Measurements from ENCODE around the gene MRPS18C. TPM values are rescaled to one million over a fixed set of nuclear protein-coding genes. Genes with fewer than 3 reads are reported as not detected.

Gene MRPS18C
- polyA plus RNA-seq, 2 of the 4 experiments (the other 2 are of a cell fraction): 67.4 to 132 TPM

DNA sequence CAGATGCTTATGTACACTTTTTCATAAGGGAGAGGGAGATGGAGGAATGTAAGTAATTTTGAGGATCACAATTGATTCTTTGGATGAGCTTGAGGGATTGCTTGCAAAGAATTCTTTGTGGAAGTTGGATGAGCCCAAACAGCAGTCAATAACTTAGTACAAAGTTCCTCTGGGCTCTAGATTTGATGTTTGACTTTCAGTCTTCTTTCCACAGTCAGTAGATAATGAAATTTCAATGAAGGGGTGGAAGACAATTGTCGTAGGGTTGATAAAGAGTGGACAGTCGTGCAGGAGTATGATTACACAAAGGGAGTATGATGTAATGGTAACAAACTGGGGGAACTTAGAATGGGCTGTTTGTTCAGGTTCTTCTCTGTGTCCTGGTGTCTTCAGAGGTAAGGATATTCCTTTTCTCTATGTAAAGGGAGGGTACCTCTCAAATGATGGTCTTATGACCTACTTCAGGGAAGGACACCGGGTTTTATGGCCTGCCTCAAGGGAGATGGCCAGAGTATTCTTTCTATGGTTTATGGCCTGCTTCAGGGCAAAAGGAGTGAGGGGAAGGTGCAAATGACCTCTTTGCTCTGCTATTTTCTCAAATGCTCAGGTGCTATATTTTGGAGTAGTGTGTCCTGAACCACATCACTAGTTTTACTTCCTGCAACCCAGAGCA lies 30.7 kb downstream of the MRPS18C start:
- FAIRE-seq (no peak), DNase-seq (ENCODE audit: low read depth in 1 of 2, low spot score in 1 of 2) (no peak), ATAC-seq (no peak)
- 84% methylated on average over 3 of the region's 3 CpGs for WGBS (ENCODE audit: missing lambda C conversion rate)
- ChIA-PET CTCF (interaction anchor here (1.1 kb wide), 1 partner anchor 158 kb away, joined by 5 read pairs; no protein-coding TSS in a partner anchor), POLR2A (no interaction called here)
- Histone ChIP-seq H3K9me3 (no peaks in the 10 kb centered on the region), H3K27ac (no peak overlapping the region), H3K4me1 (peaks cover 12% of the 10 kb centered on the region; the same call in 2 of the 3 replicates), H3K4me2 (no peak overlapping the region), H3K4me3 (no peak overlapping the region)
- TF ChIP-seq HOXB5 (CRISPR knock-in tag; IDR thresholded peaks at IDR 0.05) (no peak), HDAC2 (IDR thresholded peaks at IDR 0.05) (no peak), RAD21 (conservative IDR thresholded peaks at IDR 0.05 in 1 of 2, IDR thresholded peaks at IDR 0.05 in 1 of 2) (no peak), EP300 (IDR thresholded peaks at IDR 0.05) (no peak), ZFP36 (IDR thresholded peaks at IDR 0.05; ENCODE audit: borderline replicate concordance, partially characterized antibody) (no peak), JUN (IDR thresholded peaks at IDR 0.05) (no peak), FOSB (CRISPR knock-in tag; IDR thresholded peaks at IDR 0.05) (no peak), RCOR1 (IDR thresholded peaks at IDR 0.05; ENCODE audit: low read depth, low read length) (no peak)
- TF ChIP-seq, protein P1, sequence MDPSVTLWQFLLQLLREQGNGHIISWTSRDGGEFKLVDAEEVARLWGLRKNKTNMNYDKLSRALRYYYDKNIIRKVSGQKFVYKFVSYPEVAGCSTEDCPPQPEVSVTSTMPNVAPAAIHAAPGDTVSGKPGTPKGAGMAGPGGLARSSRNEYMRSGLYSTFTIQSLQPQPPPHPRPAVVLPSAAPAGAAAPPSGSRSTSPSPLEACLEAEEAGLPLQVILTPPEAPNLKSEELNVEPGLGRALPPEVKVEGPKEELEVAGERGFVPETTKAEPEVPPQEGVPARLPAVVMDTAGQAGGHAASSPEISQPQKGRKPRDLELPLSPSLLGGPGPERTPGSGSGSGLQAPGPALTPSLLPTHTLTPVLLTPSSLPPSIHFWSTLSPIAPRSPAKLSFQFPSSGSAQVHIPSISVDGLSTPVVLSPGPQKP (IDR thresholded peaks at IDR 0.05; ENCODE audit: low read depth, low read length): no peak
- TF ChIP-seq, protein P2, sequence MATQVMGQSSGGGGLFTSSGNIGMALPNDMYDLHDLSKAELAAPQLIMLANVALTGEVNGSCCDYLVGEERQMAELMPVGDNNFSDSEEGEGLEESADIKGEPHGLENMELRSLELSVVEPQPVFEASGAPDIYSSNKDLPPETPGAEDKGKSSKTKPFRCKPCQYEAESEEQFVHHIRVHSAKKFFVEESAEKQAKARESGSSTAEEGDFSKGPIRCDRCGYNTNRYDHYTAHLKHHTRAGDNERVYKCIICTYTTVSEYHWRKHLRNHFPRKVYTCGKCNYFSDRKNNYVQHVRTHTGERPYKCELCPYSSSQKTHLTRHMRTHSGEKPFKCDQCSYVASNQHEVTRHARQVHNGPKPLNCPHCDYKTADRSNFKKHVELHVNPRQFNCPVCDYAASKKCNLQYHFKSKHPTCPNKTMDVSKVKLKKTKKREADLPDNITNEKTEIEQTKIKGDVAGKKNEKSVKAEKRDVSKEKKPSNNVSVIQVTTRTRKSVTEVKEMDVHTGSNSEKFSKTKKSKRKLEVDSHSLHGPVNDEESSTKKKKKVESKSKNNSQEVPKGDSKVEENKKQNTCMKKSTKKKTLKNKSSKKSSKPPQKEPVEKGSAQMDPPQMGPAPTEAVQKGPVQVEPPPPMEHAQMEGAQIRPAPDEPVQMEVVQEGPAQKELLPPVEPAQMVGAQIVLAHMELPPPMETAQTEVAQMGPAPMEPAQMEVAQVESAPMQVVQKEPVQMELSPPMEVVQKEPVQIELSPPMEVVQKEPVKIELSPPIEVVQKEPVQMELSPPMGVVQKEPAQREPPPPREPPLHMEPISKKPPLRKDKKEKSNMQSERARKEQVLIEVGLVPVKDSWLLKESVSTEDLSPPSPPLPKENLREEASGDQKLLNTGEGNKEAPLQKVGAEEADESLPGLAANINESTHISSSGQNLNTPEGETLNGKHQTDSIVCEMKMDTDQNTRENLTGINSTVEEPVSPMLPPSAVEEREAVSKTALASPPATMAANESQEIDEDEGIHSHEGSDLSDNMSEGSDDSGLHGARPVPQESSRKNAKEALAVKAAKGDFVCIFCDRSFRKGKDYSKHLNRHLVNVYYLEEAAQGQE (IDR thresholded peaks at IDR 0.05): no peak

DNA sequence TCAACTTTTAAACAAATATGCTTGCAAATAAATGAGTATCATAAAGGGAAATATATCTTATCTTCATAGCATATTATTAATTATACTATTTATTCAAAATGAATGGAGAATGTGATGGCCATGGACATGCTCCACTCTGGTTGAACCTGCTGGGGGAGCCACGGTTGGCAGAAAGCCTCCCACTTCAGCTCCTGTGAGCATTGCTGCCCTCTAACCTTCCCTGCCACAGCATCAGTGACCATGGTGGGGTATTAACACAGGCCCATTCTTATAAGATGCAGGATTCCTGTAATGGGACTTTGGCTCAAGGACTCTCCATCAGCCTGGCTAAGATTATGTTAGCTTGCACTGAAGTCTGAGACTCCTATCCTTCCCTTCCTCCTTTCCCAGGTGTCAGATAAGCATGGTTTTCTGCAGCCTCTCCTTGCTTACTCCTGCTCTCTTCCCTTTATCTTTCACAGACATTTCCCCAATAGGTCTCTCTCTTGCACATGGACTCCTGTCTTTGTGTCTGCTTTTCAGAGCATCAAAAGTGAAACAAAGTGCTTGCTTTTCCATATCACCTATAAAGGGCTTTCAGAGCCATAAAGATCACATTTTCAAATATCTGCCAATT lies 34.0 kb downstream of the MRPS18C start:
- Histone ChIP-seq H3K27ac (no peak overlapping the region), H3K4me1 (peaks cover 7% of the 10 kb centered on the region; the same call in 1 of the 3 replicates), H3K4me3 (no peak overlapping the region), H3K4me2 (no peak overlapping the region), H3K9me3 (no peaks in the 10 kb centered on the region)
- WGBS (ENCODE audit: missing lambda C conversion rate): 33% methylated on average over 1 of the region's 1 CpG
- DNase-seq (ENCODE audit: low read depth in 1 of 2, low spot score in 1 of 2): no peak
- FAIRE-seq: no peak
- ChIA-PET CTCF (interaction anchor here (1.0 to 2.1 kb wide), 4 partner anchors 93 to 157 kb away, joined by 3 to 9 read pairs (median 4); no protein-coding TSS in a partner anchor), POLR2A (no interaction called here)
- TF ChIP-seq ZC3H11A (IDR thresholded peaks at IDR 0.05) (no peak), NFE2L2 (conservative IDR thresholded peaks at IDR 0.05; ENCODE audit: low read length) (no peak), JUNB (IDR thresholded peaks at IDR 0.05) (no peak), NR3C1 (IDR thresholded peaks at IDR 0.05) (no peak), CEBPB (IDR thresholded peaks at IDR 0.05) (no peak), NPAS2 (CRISPR knock-in tag; IDR thresholded peaks at IDR 0.05; ENCODE audit: borderline replicate concordance) (no peak), FOXS1 (CRISPR knock-in tag; IDR thresholded peaks at IDR 0.05) (no peak), RAD21 (conservative IDR thresholded peaks at IDR 0.05 in 1 of 2, IDR thresholded peaks at IDR 0.05 in 1 of 2) (no peak), ZSCAN20 (CRISPR knock-in tag; IDR thresholded peaks at IDR 0.05) (no peak), KDM1A (IDR thresholded peaks at IDR 0.05; ENCODE audit: low read depth) (no peak), CHD4 (IDR thresholded peaks at IDR 0.05; ENCODE audit: borderline replicate concordance) (no peak), CBX2 (IDR thresholded peaks at IDR 0.05; ENCODE audit: borderline replicate concordance, low read depth) (no peak), JUN (IDR thresholded peaks at IDR 0.05) (no peak), HDAC2 (IDR thresholded peaks at IDR 0.05) (no peak), EHF (CRISPR knock-in tag; IDR thresholded peaks at IDR 0.05) (no peak), FOSB (CRISPR knock-in tag; IDR thresholded peaks at IDR 0.05) (no peak)
- TF ChIP-seq, protein P3, sequence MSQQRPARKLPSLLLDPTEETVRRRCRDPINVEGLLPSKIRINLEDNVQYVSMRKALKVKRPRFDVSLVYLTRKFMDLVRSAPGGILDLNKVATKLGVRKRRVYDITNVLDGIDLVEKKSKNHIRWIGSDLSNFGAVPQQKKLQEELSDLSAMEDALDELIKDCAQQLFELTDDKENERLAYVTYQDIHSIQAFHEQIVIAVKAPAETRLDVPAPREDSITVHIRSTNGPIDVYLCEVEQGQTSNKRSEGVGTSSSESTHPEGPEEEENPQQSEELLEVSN (IDR thresholded peaks at IDR 0.05; ENCODE audit: borderline replicate concordance, low read depth): no peak
- TF ChIP-seq, protein P4, sequence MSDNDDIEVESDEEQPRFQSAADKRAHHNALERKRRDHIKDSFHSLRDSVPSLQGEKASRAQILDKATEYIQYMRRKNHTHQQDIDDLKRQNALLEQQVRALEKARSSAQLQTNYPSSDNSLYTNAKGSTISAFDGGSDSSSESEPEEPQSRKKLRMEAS (IDR thresholded peaks at IDR 0.05): no peak
- TF ChIP-seq, protein P5, sequence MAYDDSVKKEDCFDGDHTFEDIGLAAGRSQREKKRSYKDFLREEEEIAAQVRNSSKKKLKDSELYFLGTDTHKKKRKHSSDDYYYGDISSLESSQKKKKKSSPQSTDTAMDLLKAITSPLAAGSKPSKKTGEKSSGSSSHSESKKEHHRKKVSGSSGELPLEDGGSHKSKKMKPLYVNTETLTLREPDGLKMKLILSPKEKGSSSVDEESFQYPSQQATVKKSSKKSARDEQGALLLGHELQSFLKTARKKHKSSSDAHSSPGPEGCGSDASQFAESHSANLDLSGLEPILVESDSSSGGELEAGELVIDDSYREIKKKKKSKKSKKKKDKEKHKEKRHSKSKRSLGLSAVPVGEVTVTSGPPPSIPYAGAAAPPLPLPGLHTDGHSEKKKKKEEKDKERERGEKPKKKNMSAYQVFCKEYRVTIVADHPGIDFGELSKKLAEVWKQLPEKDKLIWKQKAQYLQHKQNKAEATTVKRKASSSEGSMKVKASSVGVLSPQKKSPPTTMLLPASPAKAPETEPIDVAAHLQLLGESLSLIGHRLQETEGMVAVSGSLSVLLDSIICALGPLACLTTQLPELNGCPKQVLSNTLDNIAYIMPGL (CRISPR knock-in tag; IDR thresholded peaks at IDR 0.05; ENCODE audit: borderline replicate concordance): no peak
- ATAC-seq: no peak
